NCI-H2029 treated with DMSO at 0.1 percent for 48 hours (cell line): ENCODE results near the gene MROH8.
"Not testable (repeated sequence)": the region's sequence is repeated elsewhere in the genome, so short reads cannot be mapped to it uniquely, and the experiment has no call there.

ENCODE experiments used
- DNase-seq: peaks from one replicate; lab custom pipeline; 2025; lab: John Stamatoyannopoulos, UW

Gene MROH8

DNA sequence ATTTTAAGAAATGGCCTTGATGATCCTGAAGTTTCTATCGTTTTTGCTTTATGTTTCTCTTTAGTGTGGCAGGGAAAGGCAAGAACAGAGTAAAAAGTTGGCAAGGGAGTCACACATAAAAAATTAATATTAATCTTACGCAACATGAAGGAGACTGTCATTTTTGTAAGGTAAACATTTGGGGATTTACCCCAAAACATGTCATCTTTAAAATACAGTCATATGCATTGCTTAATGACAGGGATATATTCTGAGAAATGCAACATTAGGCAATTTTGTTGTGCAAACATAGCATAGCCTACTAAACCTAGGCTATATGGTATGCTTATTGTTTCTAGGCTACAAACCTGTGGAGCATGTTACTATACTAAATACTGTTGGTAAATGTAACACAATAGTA lies 88.9 kb downstream of the MROH8 start:
- no peak for DNase-seq

DNA sequence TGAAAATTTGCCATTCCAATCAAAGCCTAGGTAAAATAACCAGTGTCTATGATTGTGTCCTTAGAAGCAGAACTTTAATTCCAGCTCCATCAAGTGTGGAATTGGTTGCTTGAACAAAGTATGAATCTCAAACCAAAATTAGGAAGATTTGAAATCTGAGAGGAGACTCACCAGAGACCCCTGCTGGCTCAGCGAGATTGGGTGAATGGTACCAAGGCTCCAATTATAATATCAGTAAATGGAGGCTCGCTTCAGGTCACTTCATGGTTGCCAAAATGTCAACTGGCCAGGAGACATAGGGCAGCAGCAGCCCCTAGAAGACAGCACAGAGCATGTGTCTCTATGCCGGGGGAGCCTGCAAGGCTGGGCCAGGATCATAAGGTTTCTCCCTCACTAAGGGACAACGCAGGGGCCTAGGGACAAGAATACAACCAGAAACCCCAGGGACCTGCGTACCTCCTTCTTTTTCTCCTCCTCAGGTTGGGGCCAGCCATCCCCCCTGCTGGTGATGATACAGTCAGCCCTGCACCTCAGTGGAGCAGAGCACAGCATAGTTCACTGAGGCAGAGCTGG lies 97.5 kb downstream of the MROH8 start:
- no peak for DNase-seq

DNA sequence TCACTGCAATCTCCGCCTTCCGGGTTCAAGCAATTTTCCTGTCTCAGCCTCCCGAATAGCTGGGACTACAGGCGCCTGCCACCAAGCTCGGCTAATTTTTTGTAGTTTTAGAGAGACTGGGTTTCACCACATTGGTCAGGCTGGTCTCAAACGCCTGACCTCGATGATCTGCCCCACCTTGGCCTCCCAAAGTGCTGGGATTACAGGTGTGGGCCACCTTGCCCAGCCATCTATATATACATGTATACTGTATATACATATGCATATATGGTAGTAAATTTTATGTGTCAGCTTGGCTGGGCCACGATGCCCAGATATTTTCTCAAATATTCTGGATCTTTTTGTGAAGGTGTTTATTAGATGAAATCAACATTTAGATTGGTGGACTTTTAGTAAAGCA lies 102.3 kb downstream of the MROH8 start:
- DNase-seq: no peak

DNA sequence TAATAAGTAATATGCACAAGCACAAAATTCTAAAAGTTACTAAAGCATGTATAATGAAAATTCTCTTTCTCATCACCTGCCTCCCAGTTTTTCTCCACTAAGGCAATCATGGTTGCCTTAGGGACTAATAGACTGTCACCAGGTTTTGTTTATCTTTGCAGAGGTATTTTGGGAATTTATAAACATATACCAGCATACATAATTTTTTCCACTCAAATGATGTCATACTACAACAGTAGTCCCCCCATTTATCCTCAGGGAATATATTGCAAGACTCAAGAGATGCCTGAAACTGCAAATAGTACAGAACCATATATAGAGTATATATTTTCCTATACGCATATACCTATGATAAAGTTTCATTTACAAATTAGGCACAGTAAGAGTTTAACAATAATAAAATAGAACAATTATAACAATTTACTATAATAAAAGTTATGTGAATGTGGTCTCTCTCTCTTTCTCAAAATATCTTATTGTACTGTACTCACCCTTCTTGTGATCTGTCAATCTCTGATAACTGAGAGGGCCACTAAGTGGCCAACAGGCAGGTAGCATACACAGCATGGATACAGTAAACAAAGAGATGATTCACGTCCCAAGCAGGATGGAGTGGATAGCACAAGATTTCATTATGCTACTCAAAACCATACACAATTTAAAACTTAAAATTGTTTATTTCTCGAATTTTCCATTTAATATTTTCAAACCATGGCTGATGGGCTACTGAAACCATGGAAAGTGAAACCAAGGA lies 103.2 kb downstream of the MROH8 start:
- no peak for DNase-seq

DNA sequence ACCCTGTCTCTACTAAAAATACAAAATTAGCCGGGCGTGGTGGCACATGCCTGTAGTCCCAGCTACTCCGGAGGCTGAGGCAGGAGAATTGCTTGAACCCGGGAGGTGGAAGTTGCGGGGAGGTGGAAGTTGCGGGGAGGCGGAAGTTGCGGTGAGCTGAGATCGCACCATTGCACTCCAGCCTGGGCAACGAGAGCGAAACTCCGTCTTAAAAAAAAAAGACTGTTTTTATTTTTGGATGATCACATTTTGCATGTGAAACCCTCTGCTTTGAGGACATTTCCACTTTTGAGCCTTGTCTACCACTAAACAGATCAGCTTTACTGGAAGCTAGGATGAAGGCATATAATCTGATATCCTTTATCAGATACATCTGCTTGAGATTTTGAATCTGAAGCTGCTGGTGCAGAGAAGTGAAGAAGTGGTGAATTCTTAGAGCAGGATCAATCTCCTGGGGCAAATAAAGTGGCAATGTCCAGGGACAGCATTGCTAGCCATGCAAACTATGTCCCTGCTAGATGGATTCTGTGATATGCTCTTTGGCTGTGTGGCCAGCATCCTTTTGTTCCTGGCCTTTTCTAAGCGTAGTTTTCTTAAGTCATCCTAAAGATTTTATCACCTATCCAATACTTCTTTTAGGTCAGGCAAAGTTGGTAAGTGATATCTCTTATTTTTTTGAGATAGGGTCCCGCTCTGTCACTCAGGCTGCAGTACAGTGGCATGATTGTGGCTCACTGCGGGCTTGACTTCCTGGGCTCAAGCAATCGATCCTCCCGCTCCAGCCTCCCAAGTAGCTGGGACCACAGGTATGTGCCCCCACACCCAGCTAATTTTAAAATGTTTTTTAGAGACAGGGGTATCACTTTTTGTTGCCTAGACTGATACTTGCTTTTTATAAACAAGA lies 106.8 kb downstream of the MROH8 start:
- no peak for DNase-seq

DNA sequence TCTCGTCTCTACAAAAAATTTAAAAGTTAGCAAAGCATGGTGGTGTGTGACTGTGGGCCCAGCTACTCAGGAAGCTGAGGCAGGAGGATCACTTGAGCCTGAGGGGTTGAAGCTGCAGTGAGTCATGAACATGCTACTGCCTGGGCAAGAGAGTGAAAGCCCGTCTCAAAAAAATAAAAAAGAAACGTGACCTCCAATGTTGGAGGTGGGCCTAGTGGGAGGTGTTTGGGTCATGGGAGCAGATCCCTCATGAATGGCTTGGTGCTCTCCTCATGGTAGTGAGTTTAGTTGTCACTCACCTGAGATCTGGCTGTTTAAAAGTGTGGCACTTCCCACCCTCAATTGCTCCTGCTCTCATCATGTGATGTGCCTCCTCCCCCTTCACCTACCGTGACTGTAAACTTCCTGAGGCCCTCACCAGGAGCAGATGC lies 107.9 kb downstream of the MROH8 start:
- DNase-seq: no peak

DNA sequence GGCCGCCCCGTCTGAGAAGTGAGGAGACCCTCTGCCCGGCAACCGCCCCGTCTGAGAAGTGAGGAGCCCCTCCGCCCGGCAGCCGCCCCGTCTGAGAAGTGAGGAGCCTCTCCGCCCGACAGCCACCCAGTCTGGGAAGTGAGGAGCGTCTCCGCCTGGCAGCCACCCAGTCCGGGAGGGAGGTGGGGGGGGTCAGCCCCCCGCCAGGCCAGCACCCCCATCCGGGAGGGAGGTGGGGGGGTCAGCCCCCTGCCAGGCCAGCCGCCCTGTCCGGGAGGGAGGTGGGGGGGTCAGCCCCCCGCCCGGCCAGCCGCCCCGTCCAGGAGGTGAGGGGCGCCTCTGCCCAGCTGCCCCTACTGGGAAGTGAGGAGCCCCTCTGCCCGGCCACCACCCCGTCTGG lies 109.8 kb downstream of the MROH8 start:
- not testable (repeated sequence) for DNase-seq

DNA sequence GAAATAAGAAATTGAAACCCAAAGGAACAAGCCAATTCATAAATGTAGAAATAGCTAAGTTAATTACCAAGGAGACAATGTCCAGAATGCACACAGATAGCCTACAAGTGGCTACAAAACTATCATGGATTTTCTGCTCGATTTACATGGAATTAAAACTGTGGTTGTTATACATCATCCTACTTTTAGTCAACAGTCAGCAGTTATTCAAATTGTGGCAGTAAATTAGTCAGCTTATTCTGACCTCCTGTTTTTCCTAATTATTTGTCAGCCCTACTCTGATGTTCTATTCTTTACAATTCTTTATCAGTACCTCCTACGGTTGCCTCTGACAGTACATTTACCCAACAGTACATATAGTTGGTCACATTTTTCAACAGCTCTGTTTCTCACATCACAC lies 113.2 kb downstream of the MROH8 start:
- DNase-seq: no peak

DNA sequence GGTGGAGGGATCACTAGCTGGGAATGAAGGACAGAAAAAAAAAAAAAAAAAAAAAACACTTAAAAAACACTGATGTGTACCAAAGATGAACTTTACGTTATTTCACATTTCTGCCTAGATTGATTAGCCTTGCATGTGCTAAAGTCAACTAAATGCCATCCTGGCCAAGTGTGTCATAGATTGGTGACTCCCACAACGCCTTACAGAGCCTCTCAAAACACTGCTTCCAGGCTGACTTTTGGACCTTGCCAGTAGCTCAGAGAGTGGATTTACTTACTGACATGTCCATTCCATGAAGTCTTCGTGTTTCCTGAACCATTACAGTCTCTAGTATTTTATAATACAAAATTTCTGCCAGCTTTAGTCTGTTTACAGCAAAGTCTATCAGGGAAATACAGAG lies 124.1 kb downstream of the MROH8 start:
- no peak for DNase-seq

DNA sequence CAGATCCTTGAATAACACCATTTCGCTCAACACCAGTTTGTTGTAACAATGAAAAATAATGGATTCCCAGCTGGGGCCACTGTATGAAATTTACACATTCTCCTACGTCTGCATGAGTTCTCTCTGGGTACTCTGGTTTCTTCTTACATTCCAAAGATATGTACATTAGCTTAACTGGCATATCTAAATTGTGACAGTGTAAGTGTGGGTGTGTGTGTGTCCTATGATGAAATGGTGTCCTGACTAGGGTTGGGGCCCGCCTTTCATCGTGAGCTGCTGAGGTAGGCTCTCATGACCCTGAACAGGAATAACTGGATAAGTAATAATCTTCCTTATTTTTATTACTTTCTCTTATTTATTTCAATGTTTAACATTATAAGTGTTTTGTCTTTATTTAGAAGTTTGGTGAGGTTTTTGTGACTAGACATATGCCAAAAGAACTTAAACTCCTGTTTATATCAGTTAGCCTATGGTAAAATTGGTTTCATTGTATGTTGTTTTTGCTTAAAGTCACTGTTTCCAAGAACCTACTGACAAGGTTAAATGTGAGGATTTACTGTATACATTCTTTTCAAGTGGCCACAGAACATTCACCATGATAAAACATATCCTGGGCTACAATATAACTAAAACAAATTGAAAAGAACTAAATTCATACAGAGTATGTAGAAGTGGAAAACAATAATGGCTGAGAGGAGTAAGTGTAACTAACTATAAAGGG lies 126.0 kb downstream of the MROH8 start:
- DNase-seq: no peak
